Tibial nerve (tissue), 4 donors: ENCODE data around the gene KRTAP3-3. TPM values are rescaled to one million over a fixed set of nuclear protein-coding genes. Genes with fewer than 3 reads are reported as not detected.
"Not testable (repeated sequence)": the region's sequence is repeated elsewhere in the genome, so short reads cannot be mapped to it uniquely, and the experiment has no call there.

ENCODE experiments used
- DNase-seq, 2 donors: peaks; one replicate each; pipeline ENCODE4 v3.0.0-alpha.2; 2019; ENCODE audit warnings: low spot score in 2 of 2
- H3K27ac ChIP-seq, 4 donors: fragments of 200-600 bp; sonication (generic) in 3 of 4; one replicate each; pipeline ENCODE4 v1.5.1; 2017 to 2019; ENCODE audit warnings: mild to moderate bottlenecking in 1 of 4
- H3K27me3 ChIP-seq, 2 donors: fragments of 200-600 bp; sonication (generic) in 1 of 2; one replicate each; pipeline versions ENCODE4 v1.5.1 to v1.6.0; 2017 to 2019
- H3K36me3 ChIP-seq, 3 donors: fragments of 200-600 bp; sonication (generic); one replicate each; pipeline ENCODE4 v1.5.1; 2018 to 2019
- H3K4me1 ChIP-seq, 4 donors: fragments of 200-600 bp; sonication (generic) in 3 of 4; one replicate each; pipeline ENCODE4 v1.5.1; 2017 to 2019
- H3K4me3 ChIP-seq, 4 donors: fragments of 200-600 bp; sonication (generic) in 3 of 4; one replicate each; pipeline ENCODE4 v1.5.1; 2017 to 2019; ENCODE audit warnings: mild to moderate bottlenecking in 1 of 4, moderate library complexity in 1 of 4
- H3K9me3 ChIP-seq, 4 donors: fragments of 200-600 bp; sonication (generic) in 3 of 4; one replicate each; pipeline ENCODE4 v1.5.1; 2017 to 2019
- CTCF ChIP-seq, 5 experiments: fragments of 200-600 bp in 3 of 5; fragments of 450-650 bp in 2 of 5; sonication (generic) in 3 of 5; IDR thresholded peaks; one replicate each; pipeline ENCODE4 v1.5.1; 2016 to 2019; ENCODE audit warnings: antibody characterized with exemption in 5 of 5, mild to moderate bottlenecking in 3 of 5, moderate library complexity in 2 of 5
- EP300 ChIP-seq, 2 donors: sonication (generic); formaldehyde crosslinking; IDR thresholded peaks; one replicate each; pipeline ENCODE4 v1.6.1; 2017; ENCODE audit warnings: antibody characterized with exemption in 2 of 2, mild to moderate bottlenecking in 1 of 2
- POLR2A ChIP-seq, 2 donors: fragments of 450-650 bp; IDR thresholded peaks; one replicate each; pipeline ENCODE4 v1.6.1; 2017; ENCODE audit warnings: antibody characterized with exemption in 2 of 2, mild to moderate bottlenecking in 2 of 2, moderate library complexity in 2 of 2
- WGBS, 2 donors: methylation state at CpG; one replicate each; pipeline ENCODE4 v1.1.5; 2018; 5-methylcytosine and 5-hydroxymethylcytosine counted together
- total RNA-seq, 4 donors: library from RNA; depleted of rRNA; stranded (reverse); fragments of >200 nt; gene quantifications; one replicate each; pipeline ENCODE4 v1.1.0, GENCODE V29; 2016

KRTAP3-3 gene
- not detected for total RNA-seq

- TF ChIP-seq CTCF (IDR thresholded peaks at IDR 0.05) (no peak), EP300 (IDR thresholded peaks at IDR 0.05) (no peak), POLR2A (IDR thresholded peaks at IDR 0.05) (no peak)
- 27 to 30% methylated on average over 4 of the region's 4 CpGs for WGBS, 2 donors
- Histone ChIP-seq H3K4me1 (no peaks in the 10 kb centered on the region), H3K9me3 (no peaks in the 10 kb centered on the region), H3K27ac (no peak within 1 kb of the TSS), H3K36me3 (no peaks in the 10 kb centered on the region), H3K4me3 (no peak within 1 kb of the TSS), H3K27me3 (peaks cover 0 to 8% of the 10 kb centered on the region in 2 donors)
- DNase-seq: no peak
Observed at GRCh38 chr17:40993839-40994238, at the start of gene KRTAP3-3. Gene KRTAP3-3, minus strand, starts transcription at chr17:40994164. Its CDS starts 67 bp downstream, at chr17:40994097.

GRCh38 chr17:41042953-41043352 lies 49.0 kb upstream of the KRTAP3-3 start:
- WGBS, 2 donors: 92 to 100% methylated on average over 1 of the region's 1 CpG
- peaks cover 0 to 1% of the 10 kb centered on the region in 2 donors for H3K27me3 ChIP-seq
- H3K27ac ChIP-seq: no peak overlapping the region
- peaks cover 0 to 3% (median 0%) of the 10 kb centered on the region in 4 donors for H3K9me3 ChIP-seq
- DNase-seq: no peak
- no peaks in the 10 kb centered on the region for H3K4me1 ChIP-seq
- no peak overlapping the region for H3K4me3 ChIP-seq
- TF ChIP-seq CTCF (IDR thresholded peaks at IDR 0.05): no peak
- TF ChIP-seq POLR2A (IDR thresholded peaks at IDR 0.05): no peak
- TF ChIP-seq EP300 (IDR thresholded peaks at IDR 0.05): no peak
- no peaks in the 10 kb centered on the region for H3K36me3 ChIP-seq

- not testable (repeated sequence) for H3K9me3 ChIP-seq, H3K4me3 ChIP-seq, H3K27ac ChIP-seq, H3K4me1 ChIP-seq, H3K36me3 ChIP-seq, H3K27me3 ChIP-seq, DNase-seq
- WGBS, 2 donors: 80 to 91% methylated on average over 6 to 13 of the region's 14 CpGs
Observed at GRCh38 chr17:41040783-41041571, 47.0 kb upstream of the KRTAP3-3 start, which contains the start of gene KRTAP1-1. Gene KRTAP1-1, minus strand, starts transcription at chr17:41041450. Its CDS starts 53 bp downstream, at chr17:41041397.

- no peak overlapping the region for H3K4me3 ChIP-seq
- no peaks in the 10 kb centered on the region for H3K27me3 ChIP-seq
- H3K27ac ChIP-seq: no peak overlapping the region
- H3K36me3 ChIP-seq: no peaks in the 10 kb centered on the region
- DNase-seq: no peak
- TF ChIP-seq CTCF (IDR thresholded peaks at IDR 0.05) (no peak), EP300 (IDR thresholded peaks at IDR 0.05) (no peak), POLR2A (IDR thresholded peaks at IDR 0.05) (no peak)
- H3K9me3 ChIP-seq: no peaks in the 10 kb centered on the region
- WGBS, 2 donors: 68 to 72% methylated on average over 2 of the region's 2 CpGs
- no peaks in the 10 kb centered on the region for H3K4me1 ChIP-seq
Observed at GRCh38 chr17:41037853-41038350, 43.9 kb upstream of the KRTAP3-3 start.

GRCh38 chr17:41034346-41034935 lies 40.5 kb upstream of the KRTAP3-3 start, which contains the start of gene KRTAP1-3:
Gene KRTAP1-3, minus strand, starts transcription at chr17:41034874. Its CDS starts 53 bp downstream, at chr17:41034821.
- not testable (repeated sequence) for DNase-seq
- 91 to 93% methylated on average over 6 to 9 of the region's 10 CpGs for WGBS, 2 donors

GRCh38 chr17:41029633-41030245 lies 35.8 kb upstream of the KRTAP3-3 start, which contains the start of gene KRTAP1-4:
Gene KRTAP1-4, minus strand, starts transcription at chr17:41030195. Its CDS starts 117 bp downstream, at chr17:41030078.
- DNase-seq: no peak
- TF ChIP-seq EP300 (IDR thresholded peaks at IDR 0.05) (no peak), POLR2A (IDR thresholded peaks at IDR 0.05) (no peak), CTCF (IDR thresholded peaks at IDR 0.05) (no peak)
- H3K36me3 ChIP-seq: no peaks in the 10 kb centered on the region
- H3K27me3 ChIP-seq: no peaks in the 10 kb centered on the region
- no peak within 1 kb of the TSS for H3K27ac ChIP-seq
- no peaks in the 10 kb centered on the region for H3K9me3 ChIP-seq
- H3K4me1 ChIP-seq: no peaks in the 10 kb centered on the region
- 80 to 82% methylated on average over 7 to 12 of the region's 12 CpGs for WGBS, 2 donors
- H3K4me3 ChIP-seq: no peak within 1 kb of the TSS

More at GRCh38 chr17:41034346-41034935, 40.5 kb upstream of the KRTAP3-3 start, which contains the start of gene KRTAP1-3:
- not testable (repeated sequence) for H3K27ac ChIP-seq, H3K27me3 ChIP-seq, H3K4me1 ChIP-seq, H3K4me3 ChIP-seq, H3K36me3 ChIP-seq, H3K9me3 ChIP-seq
